ENCODE data around the gene UBFD1.
"Not testable (repeated sequence)": the region's sequence is repeated elsewhere in the genome, so short reads cannot be mapped to it uniquely, and the experiment has no call there.

UBFD1 gene

DNA sequence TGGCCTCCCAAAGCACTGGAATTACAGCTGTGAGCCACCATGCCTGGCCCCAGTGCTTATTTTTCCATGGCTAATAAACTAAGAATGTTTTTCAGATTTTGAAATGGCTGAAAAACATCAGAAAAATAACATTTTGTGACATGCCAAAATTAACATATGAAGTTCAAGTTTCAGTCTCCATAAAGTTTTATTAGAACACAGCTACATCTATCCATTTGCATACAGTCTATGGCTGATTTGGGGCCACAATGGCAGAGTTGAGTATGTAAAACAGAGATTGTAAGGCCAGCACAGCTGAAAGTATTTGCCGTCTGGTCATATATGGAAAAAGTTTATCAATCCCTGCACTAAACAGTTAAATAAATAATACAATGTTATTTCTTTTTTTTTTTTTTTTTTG is 52.4 kb downstream of the UBFD1 start:
- no peak for DNase-seq (ENCODE audit: low read depth)

DNA sequence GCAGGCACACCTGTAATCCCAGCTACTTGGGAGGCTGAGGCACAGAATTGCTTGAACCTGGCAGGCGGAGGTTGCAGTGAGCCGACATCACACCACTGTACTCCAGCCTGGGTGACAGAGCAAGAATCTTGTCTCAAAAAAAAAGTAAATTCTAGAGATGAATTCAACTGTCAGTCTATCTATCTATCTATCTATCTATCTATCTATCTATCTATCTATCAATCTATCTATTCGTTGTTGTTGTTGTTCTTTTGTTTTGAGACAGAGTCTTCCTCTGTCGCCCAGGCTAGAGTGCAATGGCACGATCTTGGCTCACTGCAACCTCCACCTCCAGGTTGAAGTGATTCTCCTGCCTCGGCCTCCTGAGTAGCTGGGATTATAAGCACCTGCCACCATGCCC is 53.4 kb downstream of the UBFD1 start:
- DNase-seq (ENCODE audit: low read depth): not testable (repeated sequence)

DNA sequence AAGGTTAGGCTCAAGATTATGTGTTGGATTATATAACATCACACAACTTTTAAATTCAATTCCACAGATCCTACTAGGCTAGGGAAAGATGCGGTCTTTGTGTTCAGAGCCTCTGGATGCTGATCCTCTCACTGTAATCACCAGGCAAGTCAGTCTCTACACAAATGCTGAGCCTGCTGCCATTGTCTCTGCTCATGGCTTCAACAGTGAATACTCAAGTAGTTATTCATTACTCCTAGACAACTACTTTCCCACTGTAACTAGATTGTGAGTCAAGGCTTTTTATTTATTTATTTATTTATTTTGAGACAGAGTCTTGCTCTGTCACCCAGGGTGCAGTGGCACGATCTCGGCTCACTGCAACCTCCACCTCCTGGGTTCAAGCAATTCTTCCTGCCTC is 54.4 kb downstream of the UBFD1 start:
- no peak for DNase-seq (ENCODE audit: low read depth)

DNA sequence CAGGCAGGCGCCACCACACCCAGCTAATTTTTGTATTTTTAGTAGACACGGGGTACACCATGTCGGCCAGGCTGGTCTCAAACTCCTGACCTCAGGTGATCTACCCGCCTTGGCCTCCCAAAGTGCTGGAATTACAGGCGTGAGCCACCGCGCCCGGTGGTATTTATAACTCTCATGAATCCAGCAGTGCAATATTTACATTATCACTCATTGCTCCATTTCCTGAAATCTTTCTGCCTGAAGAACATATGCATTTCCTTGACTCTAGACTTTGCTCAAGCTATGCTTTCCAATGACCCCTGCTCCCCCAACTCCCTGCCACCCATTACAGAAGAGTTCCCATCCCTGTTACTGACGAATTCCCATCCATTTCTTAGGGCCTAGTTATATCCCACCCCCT is 58.3 kb downstream of the UBFD1 start:
- DNase-seq (ENCODE audit: low read depth): no peak

Measured in activated T-cell treated with anti-CD3 and anti-CD28 coated beads for 1 hour (primary cell).